Measurements from ENCODE around the gene TSG101. TPM values are rescaled to one million over a fixed set of nuclear protein-coding genes. Genes with fewer than 3 reads are reported as not detected.

Gene TSG101
- total and polyA plus RNA-seq, 10 of the 15 experiments (the other 5 are each of a cell fraction or from before 2014, with no cell fraction given) = 22.3 to 147 (median 84.9) TPM

DNA sequence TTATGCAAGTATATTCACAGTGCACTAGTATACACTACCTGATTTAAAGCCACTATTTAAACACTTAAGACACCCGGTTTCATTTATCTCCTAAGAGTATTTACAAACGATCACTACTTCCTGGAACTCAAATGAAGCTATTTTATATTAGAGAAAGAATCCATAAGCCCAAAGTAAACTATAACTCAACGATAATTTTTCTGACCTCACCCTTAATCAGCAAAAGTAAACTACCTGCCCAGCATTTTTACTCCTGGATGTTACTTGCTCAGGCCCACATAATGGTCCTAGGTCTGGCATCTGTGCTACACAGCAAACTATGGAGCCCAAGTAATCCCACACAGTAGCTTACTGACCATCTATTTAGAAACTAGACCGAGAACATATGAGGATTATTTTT lies 33.4 kb downstream of the TSG101 start:
- Histone ChIP-seq H4K20me1 (ENCODE audit: control insufficient read depth, insufficient read depth) (no peaks in the 10 kb centered on the region), H3K9ac (ENCODE audit: control insufficient read depth, insufficient read depth, low read length) (no peak overlapping the region), H3K9me3 (replicated peaks; ENCODE audit: control insufficient read depth, insufficient read depth, low read length) (no peaks in the 10 kb centered on the region), H3K27me3 (replicated peaks in 1 of 2; ENCODE audit: control insufficient read depth in 2 of 2, insufficient read depth in 2 of 2, low read length in 1 of 2) (no peaks in the 10 kb centered on the region), H3K27ac (ENCODE audit: control insufficient read depth, insufficient read depth) (no peak overlapping the region), H3K4me2 (ENCODE audit: control insufficient read depth, insufficient read depth) (no peak overlapping the region), H3K4me1 (ENCODE audit: control insufficient read depth, insufficient read depth, low read length) (no peaks in the 10 kb centered on the region), H3K79me2 (ENCODE audit: control insufficient read depth, insufficient read depth, low read length) (no peaks in the 10 kb centered on the region), H3K4me3 (no peak overlapping the region), H2AFZ (ENCODE audit: control insufficient read depth, low read depth, low read length) (no peak overlapping the region), H3K36me3 (ENCODE audit: control insufficient read depth in 2 of 2, insufficient read depth in 2 of 2, low read length in 1 of 2) (peaks cover 2 to 9% of the 10 kb centered on the region in 2 experiments; a peak in 3 of 4 replicates)
- FAIRE-seq = no peak
- in situ Hi-C loops (cut with MboI) = no loop called here
- DNase-seq (ENCODE audit: low read depth, low spot score) = no peak
- SMC1A ChIA-PET (ENCODE audit: uncharacterized antibody, unreplicated experiment) = interaction anchor here (0.7 to 1.1 kb wide), 5 partner anchors 9 to 249 kb away, joined by 3 to 4 read pairs (median 3); no protein-coding TSS in a partner anchor
- intact Hi-C loops (cut with micrococcal nuclease; ENCODE audit: unreplicated experiment) = no loop called here
- RAD21 ChIA-PET (ENCODE audit: unreplicated experiment) = interaction anchor here (1.3 kb wide), 1 partner anchor 249 kb away, joined by 4 read pairs; no protein-coding TSS in a partner anchor
- no TSS peak for BruUV-seq (replicated peaks)
- no peak for ATAC-seq
- 79% methylated on average over 4 of the region's 4 CpGs for WGBS (ENCODE audit: insufficient coverage, insufficient replicate concordance, low lambda C conversion rate, missing lambda C conversion rate)
- CTCF ChIA-PET = interaction anchor here (0.7 to 1.6 kb wide), 4 partner anchors 17 to 378 kb away, joined by 3 to 5 read pairs (median 3); no protein-coding TSS in a partner anchor
- POLR2A ChIA-PET = interaction anchor here (0.5 kb wide), 1 partner anchor 15 kb away, joined by 3 read pairs; no protein-coding TSS in a partner anchor
- no peak for TF ChIP-seq HCFC1 (IDR thresholded peaks at IDR 0.05; ENCODE audit: low read length)
- no peak for TF ChIP-seq IKZF1 (conservative IDR thresholded peaks at IDR 0.05)
- no peak for TF ChIP-seq USF2 (IDR thresholded peaks at IDR 0.05; ENCODE audit: borderline replicate concordance, low read depth, low read length)
- TF ChIP-seq IRF4 (IDR thresholded peaks at IDR 0.05; ENCODE audit: low read depth, low read length) = no peak
- TF ChIP-seq RAD21 (IDR thresholded peaks at IDR 0.05; ENCODE audit: insufficient read depth, low read depth, low read length) = no peak
- TF ChIP-seq TCF12 (IDR thresholded peaks at IDR 0.05; ENCODE audit: low read depth, low read length) = no peak
- TF ChIP-seq GATAD2B (conservative IDR thresholded peaks at IDR 0.05; ENCODE audit: low read depth) = no peak
- TF ChIP-seq TBL1XR1 (IDR thresholded peaks at IDR 0.05; ENCODE audit: low read depth, low read length) = no peak
- TF ChIP-seq ZBTB11 (CRISPR knock-in tag; IDR thresholded peaks at IDR 0.05) = no peak

Measured in GM12878 (cell line).